ENCODE results near the gene ZNF841. TPM values are rescaled to one million over a fixed set of nuclear protein-coding genes. Genes with fewer than 3 reads are reported as not detected.

Gene ZNF841
- total and polyA plus RNA-seq, 2 of the 13 experiments (the other 11 are each of a cell fraction or from before 2014, with no cell fraction given): 6.2 to 14.2 TPM

GRCh38 chr19:52139252-52140031, 43.9 kb upstream of the ZNF841 start, which contains the start of gene ZNF616 (continued):
- no peak for TF ChIP-seq TCF12 (IDR thresholded peaks at IDR 0.05)
- TF ChIP-seq TCF12 (CRISPR knock-in tag; IDR thresholded peaks at IDR 0.05): no peak
- no peak for TF ChIP-seq TCF7L2 (IDR thresholded peaks at IDR 0.05; ENCODE audit: low read depth, low read length)
- TF ChIP-seq ZNF335 (CRISPR knock-in tag; IDR thresholded peaks at IDR 0.05): no peak
- TF ChIP-seq GATA4 (IDR thresholded peaks at IDR 0.05; ENCODE audit: borderline replicate concordance, low read depth): no peak
- TF ChIP-seq ZBTB34 (CRISPR knock-in tag; IDR thresholded peaks at IDR 0.05): no peak
- no peak for TF ChIP-seq PHB2 (IDR thresholded peaks at IDR 0.05; ENCODE audit: partially characterized antibody)
- TF ChIP-seq, protein P1, sequence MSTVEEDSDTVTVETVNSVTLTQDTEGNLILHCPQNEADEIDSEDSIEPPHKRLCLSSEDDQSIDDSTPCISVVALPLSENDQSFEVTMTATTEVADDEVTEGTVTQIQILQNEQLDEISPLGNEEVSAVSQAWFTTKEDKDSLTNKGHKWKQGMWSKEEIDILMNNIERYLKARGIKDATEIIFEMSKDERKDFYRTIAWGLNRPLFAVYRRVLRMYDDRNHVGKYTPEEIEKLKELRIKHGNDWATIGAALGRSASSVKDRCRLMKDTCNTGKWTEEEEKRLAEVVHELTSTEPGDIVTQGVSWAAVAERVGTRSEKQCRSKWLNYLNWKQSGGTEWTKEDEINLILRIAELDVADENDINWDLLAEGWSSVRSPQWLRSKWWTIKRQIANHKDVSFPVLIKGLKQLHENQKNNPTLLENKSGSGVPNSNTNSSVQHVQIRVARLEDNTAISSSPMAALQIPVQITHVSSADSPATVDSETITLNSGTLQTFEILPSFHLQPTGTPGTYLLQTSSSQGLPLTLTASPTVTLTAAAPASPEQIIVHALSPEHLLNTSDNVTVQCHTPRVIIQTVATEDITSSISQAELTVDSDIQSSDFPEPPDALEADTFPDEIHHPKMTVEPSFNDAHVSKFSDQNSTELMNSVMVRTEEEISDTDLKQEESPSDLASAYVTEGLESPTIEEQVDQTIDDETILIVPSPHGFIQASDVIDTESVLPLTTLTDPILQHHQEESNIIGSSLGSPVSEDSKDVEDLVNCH (CRISPR knock-in tag; IDR thresholded peaks at IDR 0.05): no peak
- no peak for TF ChIP-seq ZNF432 (CRISPR knock-in tag; IDR thresholded peaks at IDR 0.05; ENCODE audit: borderline replicate concordance)
- TF ChIP-seq, protein P2, sequence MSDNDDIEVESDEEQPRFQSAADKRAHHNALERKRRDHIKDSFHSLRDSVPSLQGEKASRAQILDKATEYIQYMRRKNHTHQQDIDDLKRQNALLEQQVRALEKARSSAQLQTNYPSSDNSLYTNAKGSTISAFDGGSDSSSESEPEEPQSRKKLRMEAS (IDR thresholded peaks at IDR 0.05): peak; percentile 58
- TF ChIP-seq, protein P3, sequence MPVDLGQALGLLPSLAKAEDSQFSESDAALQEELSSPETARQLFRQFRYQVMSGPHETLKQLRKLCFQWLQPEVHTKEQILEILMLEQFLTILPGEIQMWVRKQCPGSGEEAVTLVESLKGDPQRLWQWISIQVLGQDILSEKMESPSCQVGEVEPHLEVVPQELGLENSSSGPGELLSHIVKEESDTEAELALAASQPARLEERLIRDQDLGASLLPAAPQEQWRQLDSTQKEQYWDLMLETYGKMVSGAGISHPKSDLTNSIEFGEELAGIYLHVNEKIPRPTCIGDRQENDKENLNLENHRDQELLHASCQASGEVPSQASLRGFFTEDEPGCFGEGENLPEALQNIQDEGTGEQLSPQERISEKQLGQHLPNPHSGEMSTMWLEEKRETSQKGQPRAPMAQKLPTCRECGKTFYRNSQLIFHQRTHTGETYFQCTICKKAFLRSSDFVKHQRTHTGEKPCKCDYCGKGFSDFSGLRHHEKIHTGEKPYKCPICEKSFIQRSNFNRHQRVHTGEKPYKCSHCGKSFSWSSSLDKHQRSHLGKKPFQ (CRISPR knock-in tag; IDR thresholded peaks at IDR 0.05; ENCODE audit: insufficient replicate concordance): peak; percentile 11
- TF ChIP-seq ZC3H4 (CRISPR knock-in tag; IDR thresholded peaks at IDR 0.05; ENCODE audit: borderline replicate concordance): peak; percentile 72; the same call in 1 of the 2 replicates
- TF ChIP-seq NFE2 (CRISPR knock-in tag; IDR thresholded peaks at IDR 0.05): no peak
- no peak for TF ChIP-seq NFATC3 (CRISPR knock-in tag; IDR thresholded peaks at IDR 0.05)
- no peak for TF ChIP-seq SOX5 (CRISPR knock-in tag; IDR thresholded peaks at IDR 0.05; ENCODE audit: borderline replicate concordance)
- TF ChIP-seq ZNF253 (CRISPR knock-in tag; IDR thresholded peaks at IDR 0.05; ENCODE audit: borderline replicate concordance): no peak
- 0 out of 2 replicates have a peak, but pooled peaks have one; percentile 60 for TF ChIP-seq PAWR (CRISPR knock-in tag; IDR thresholded peaks at IDR 0.05; ENCODE audit: borderline replicate concordance)
- TF ChIP-seq ZFP36L2 (CRISPR knock-in tag; IDR thresholded peaks at IDR 0.05): 0 out of 2 replicates have a peak, but pooled peaks have one; percentile 18
- no peak for TF ChIP-seq MBNL3 (CRISPR knock-in tag; conservative IDR thresholded peaks at IDR 0.05)
- TF ChIP-seq ZNF598 (CRISPR knock-in tag; IDR thresholded peaks at IDR 0.05; ENCODE audit: borderline replicate concordance): no peak
- TF ChIP-seq HMGA1 (CRISPR knock-in tag; conservative IDR thresholded peaks at IDR 0.05): no peak
- no peak for TF ChIP-seq ATF7-NPFF (CRISPR knock-in tag; IDR thresholded peaks at IDR 0.05; ENCODE audit: low read depth)
- TF ChIP-seq ZNF615 (CRISPR knock-in tag; IDR thresholded peaks at IDR 0.05; ENCODE audit: borderline replicate concordance): no peak
- peak; percentile 77 for TF ChIP-seq HDAC1 (CRISPR knock-in tag; IDR thresholded peaks at IDR 0.05)
- no peak for TF ChIP-seq ZBTB3 (CRISPR knock-in tag; IDR thresholded peaks at IDR 0.05; ENCODE audit: borderline replicate concordance, low read depth)
- no peak; the same call in 1 of the 2 replicates for TF ChIP-seq ZNF619 (CRISPR knock-in tag; IDR thresholded peaks at IDR 0.05)

Data from HepG2 (cell line).